Peyer's patch (tissue), 4 donors: ENCODE measurements around the gene TSHZ3. TPM values are rescaled to one million over a fixed set of nuclear protein-coding genes. Genes with fewer than 3 reads are reported as not detected.

Source experiments
- DNase-seq, 3 donors: peaks; one replicate each; pipeline ENCODE4 v3.0.0-alpha.2; 2017 to 2019
- H3K27ac ChIP-seq, 4 donors: fragments of 200-600 bp; sonication (generic); one replicate each; pipeline ENCODE4 v1.5.1; 2016 to 2019
- H3K27me3 ChIP-seq, 2 donors: fragments of 200-600 bp; sonication (generic); one replicate each; pipeline ENCODE4 v1.5.1; 2019
- H3K36me3 ChIP-seq, 3 donors: fragments of 200-600 bp; sonication (generic); one replicate each; pipeline ENCODE4 v1.5.1; 2016 to 2019
- H3K4me1 ChIP-seq, 4 donors: fragments of 200-600 bp; sonication (generic); one replicate each; pipeline ENCODE4 v1.5.1; 2016 to 2019
- H3K4me3 ChIP-seq, 4 donors: fragments of 200-600 bp; sonication (generic); 1 replicate in 3 of 4; 2 replicates in 1 of 4; pipeline ENCODE4 v1.5.1; 2016 to 2019; ENCODE audit warnings: mild to moderate bottlenecking in 1 of 4
- H3K9me3 ChIP-seq, 4 donors: fragments of 200-600 bp; sonication (generic); one replicate each; pipeline ENCODE4 v1.5.1; 2016 to 2019; ENCODE audit warnings: mild to moderate bottlenecking in 1 of 4
- POLR2A ChIP-seq, 2 donors: fragments of 450-650 bp; IDR thresholded peaks; one replicate each; pipeline ENCODE4 v1.5.1; 2017; ENCODE audit warnings: antibody characterized with exemption in 2 of 2, mild to moderate bottlenecking in 2 of 2, moderate library complexity in 2 of 2
- total RNA-seq, 4 donors: library from RNA; depleted of rRNA; stranded (reverse); fragments of >200 nt; gene quantifications; one replicate each; pipeline ENCODE4 v1.1.0, GENCODE V29; 2016
- TF ChIP-seq, protein P1 (sequence below), 6 experiments: fragments of 450-650 bp in 4 of 6; fragments of 200-600 bp in 2 of 6; sonication (generic) in 1 of 6; IDR thresholded peaks; one replicate each; pipeline ENCODE4 v1.5.1; 2017 to 2019; ENCODE audit warnings: antibody characterized with exemption in 6 of 6, mild to moderate bottlenecking in 3 of 6, moderate library complexity in 1 of 6

Gene TSHZ3
- total RNA-seq, 4 donors from 2014 or later, result 0.70 to 14.0 (median 3.0) TPM

- no peak overlapping the region for H3K27ac ChIP-seq
- no peak overlapping the region for H3K4me3 ChIP-seq
- peaks cover 0 to 19% (median 5%) of the 10 kb centered on the region in 4 donors for H3K4me1 ChIP-seq
- no peaks in the 10 kb centered on the region for H3K36me3 ChIP-seq
- peaks cover 0 to 24% of the 10 kb centered on the region in 2 donors for H3K27me3 ChIP-seq
- DNase-seq, result no peak
- H3K9me3 ChIP-seq, result no peaks in the 10 kb centered on the region
- no peak for TF ChIP-seq POLR2A (IDR thresholded peaks at IDR 0.05)
- TF ChIP-seq, protein P1, sequence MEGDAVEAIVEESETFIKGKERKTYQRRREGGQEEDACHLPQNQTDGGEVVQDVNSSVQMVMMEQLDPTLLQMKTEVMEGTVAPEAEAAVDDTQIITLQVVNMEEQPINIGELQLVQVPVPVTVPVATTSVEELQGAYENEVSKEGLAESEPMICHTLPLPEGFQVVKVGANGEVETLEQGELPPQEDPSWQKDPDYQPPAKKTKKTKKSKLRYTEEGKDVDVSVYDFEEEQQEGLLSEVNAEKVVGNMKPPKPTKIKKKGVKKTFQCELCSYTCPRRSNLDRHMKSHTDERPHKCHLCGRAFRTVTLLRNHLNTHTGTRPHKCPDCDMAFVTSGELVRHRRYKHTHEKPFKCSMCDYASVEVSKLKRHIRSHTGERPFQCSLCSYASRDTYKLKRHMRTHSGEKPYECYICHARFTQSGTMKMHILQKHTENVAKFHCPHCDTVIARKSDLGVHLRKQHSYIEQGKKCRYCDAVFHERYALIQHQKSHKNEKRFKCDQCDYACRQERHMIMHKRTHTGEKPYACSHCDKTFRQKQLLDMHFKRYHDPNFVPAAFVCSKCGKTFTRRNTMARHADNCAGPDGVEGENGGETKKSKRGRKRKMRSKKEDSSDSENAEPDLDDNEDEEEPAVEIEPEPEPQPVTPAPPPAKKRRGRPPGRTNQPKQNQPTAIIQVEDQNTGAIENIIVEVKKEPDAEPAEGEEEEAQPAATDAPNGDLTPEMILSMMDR (IDR thresholded peaks at IDR 0.05), result no peak
Observed at GRCh38 chr19:31353833-31354232, 4.6 kb upstream of the TSHZ3 start.

- DNase-seq, result no peak
- H3K27ac ChIP-seq, result no peak overlapping the region
- no peak overlapping the region for H3K4me3 ChIP-seq
- H3K4me1 ChIP-seq, result peaks cover 0 to 20% (median 5%) of the 10 kb centered on the region in 4 donors
- TF ChIP-seq, protein P1 (IDR thresholded peaks at IDR 0.05), result no peak
- no peak for TF ChIP-seq POLR2A (IDR thresholded peaks at IDR 0.05)
- H3K36me3 ChIP-seq, result no peaks in the 10 kb centered on the region
- no peaks in the 10 kb centered on the region for H3K9me3 ChIP-seq
- peaks cover 0 to 24% of the 10 kb centered on the region in 2 donors for H3K27me3 ChIP-seq
Observed at GRCh38 chr19:31352782-31353651, 3.8 kb upstream of the TSHZ3 start.

DNA sequence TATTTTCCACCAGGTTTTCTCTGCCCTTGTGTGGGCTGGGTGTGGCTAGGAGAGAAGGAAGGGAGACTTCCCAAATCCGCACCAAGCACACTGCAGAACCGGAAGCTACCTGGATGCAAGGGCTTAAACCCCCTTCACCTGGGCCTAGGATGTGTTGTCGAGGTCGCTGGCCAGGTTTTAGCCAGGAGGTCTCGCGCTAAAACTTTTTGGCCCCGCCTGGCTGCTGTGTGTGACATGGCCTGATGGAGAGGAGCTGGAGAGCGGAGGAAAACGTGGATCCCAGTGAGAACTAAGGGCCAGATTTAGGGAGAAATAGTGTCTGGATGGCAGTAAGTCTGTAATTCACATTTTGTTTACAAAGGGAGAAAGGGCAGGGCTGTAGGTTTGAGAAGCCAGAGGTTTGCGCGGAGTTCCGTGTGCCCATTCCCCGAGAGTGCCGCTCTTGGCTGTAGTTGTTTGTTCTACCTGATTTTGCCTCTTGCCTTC is 3.1 kb upstream of the TSHZ3 start:
- TF ChIP-seq, protein P1 (IDR thresholded peaks at IDR 0.05), result no peak
- no peak for TF ChIP-seq POLR2A (IDR thresholded peaks at IDR 0.05)
- Histone ChIP-seq H3K4me3 (no peak overlapping the region), H3K27me3 (peaks cover 0 to 20% of the 10 kb centered on the region in 2 donors), H3K27ac (no peak overlapping the region), H3K36me3 (no peaks in the 10 kb centered on the region), H3K9me3 (no peaks in the 10 kb centered on the region), H3K4me1 (peaks cover 0 to 24% (median 5%) of the 10 kb centered on the region in 4 donors)
- no peak for DNase-seq

DNA sequence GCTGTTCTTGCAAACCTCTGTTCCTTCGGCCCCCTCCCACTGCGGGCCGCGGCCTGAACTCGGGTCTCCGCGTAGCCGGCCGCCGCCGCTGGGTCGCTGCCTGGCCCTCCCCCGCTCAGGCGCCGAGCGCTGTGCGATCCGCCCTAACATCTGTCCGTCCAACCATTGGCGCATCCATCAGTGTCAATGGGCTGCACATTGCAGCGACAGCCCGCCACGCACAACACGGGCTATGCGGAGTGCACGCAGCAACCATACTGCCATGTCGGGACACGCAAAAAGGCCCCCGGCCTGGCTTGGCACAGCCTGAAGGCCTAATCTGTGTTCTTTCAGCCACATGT is 2.6 kb upstream of the TSHZ3 start:
- Histone ChIP-seq H3K27ac (peak overlapping the region in 3 of 4 donors; percentile 18 to 91 (median 63)), H3K4me1 (peaks cover 0 to 24% (median 5%) of the 10 kb centered on the region in 4 donors), H3K27me3 (peaks cover 0 to 15% of the 10 kb centered on the region in 2 donors), H3K36me3 (no peaks in the 10 kb centered on the region), H3K4me3 (peak overlapping the region; percentile 36 to 88 (median 60)), H3K9me3 (no peaks in the 10 kb centered on the region)
- DNase-seq, result no peak
- TF ChIP-seq POLR2A (IDR thresholded peaks at IDR 0.05), result no peak
- TF ChIP-seq, protein P1 (IDR thresholded peaks at IDR 0.05), result no peak

DNA sequence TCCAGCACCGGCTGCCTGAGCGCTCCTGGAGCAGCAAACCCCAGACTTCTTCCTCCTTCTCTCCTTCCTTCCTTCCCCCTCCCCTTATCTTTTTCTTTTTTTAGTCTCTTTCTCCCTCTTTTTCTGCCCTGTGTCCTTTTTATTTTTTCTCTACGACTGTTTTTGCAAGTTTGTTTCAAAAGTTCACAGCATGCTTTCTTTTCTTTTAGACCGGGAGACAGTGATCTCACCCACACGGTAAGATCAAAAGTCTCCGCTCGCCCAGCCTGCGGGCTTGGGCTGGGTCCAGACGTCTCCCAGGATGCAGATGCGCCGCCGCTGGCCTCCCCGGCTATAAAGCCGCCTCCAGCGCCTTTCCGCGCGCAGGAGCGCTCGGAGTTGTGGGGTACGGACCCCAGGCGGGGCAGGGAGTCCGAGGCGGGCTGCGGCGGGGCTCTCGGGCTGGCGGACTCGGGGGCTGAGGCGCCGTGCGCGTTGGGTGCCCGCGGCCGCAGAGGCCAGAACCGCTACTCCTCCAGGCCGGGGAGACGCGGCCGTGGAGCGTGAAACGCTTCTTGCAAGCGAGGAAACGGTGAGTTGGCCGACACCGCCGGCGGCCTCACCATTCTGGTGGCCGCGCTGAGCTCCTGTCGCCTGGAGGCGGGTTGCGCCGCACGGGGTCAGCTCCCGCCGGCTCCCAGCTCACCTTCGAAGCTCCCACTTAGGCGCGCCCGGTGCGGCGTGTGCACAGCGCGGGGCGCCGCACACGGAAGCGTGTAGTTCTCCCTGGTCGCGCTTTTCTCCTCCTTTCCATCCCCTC is 2.0 kb upstream of the TSHZ3 start:
- H3K4me1 ChIP-seq, result peaks cover 0 to 24% (median 5%) of the 10 kb centered on the region in 4 donors
- peak overlapping the region; percentile 32 to 91 (median 73) for H3K27ac ChIP-seq
- peaks cover 0 to 13% of the 10 kb centered on the region in 2 donors for H3K27me3 ChIP-seq
- H3K9me3 ChIP-seq, result no peaks in the 10 kb centered on the region
- TF ChIP-seq POLR2A (IDR thresholded peaks at IDR 0.05), result no peak
- TF ChIP-seq, protein P1 (IDR thresholded peaks at IDR 0.05), result no peak
- H3K36me3 ChIP-seq, result no peaks in the 10 kb centered on the region
- no peak for DNase-seq
- peak overlapping the region; percentile 36 to 88 (median 60) for H3K4me3 ChIP-seq
